ENCODE results near the gene TMEM184B. TPM values are rescaled to one million over a fixed set of nuclear protein-coding genes. Genes with fewer than 3 reads are reported as not detected.
A peak's percentile ranks its signal among the peaks of the same experiment; 100 is the strongest.

The TMEM184B gene
- total RNA-seq, 4 donors from 2014 or later, result 42.9 to 92.2 (median 74.5) TPM

- H3K9me3 ChIP-seq, result no peaks in the 10 kb centered on the region
- no peaks in the 10 kb centered on the region for H3K27me3 ChIP-seq
- H3K36me3 ChIP-seq, result no peaks in the 10 kb centered on the region
- intact Hi-C loops (cut with DNase I), result loop anchor here (5.0 kb wide), 2 partner anchors 45 to 115 kb away; partner anchors contain the start of genes MAFF and TMEM184B
- H3K27ac ChIP-seq, result peak within 1 kb of the TSS; percentile 97 to 99 (median 97)
- DNase-seq, result peak; percentile 79 to 82
- TF ChIP-seq POLR2A (IDR thresholded peaks at IDR 0.05), result peak in 1 of 2 donors; percentile 49
- TF ChIP-seq CTCF (IDR thresholded peaks at IDR 0.05), result no peak
- peaks cover 30 to 36% of the 10 kb centered on the region in 2 donors for H3K4me1 ChIP-seq
- peak within 1 kb of the TSS; percentile 42 to 81 (median 71) for H3K4me3 ChIP-seq (replicated peaks in 1 of 3)
- WGBS, 2 donors, result 24% methylated on average over 11 to 13 of the region's 98 CpGs
Measured at GRCh38 chr22:38317122-38317994, 44.5 kb upstream of the TMEM184B start, which contains the start of gene CSNK1E. TSS of gene CSNK1E (minus strand) at chr22:38317433. CDS start at chr22:38314157, 3,276 bp downstream.

- 1 to 2% methylated on average over 10 to 40 of the region's 52 CpGs for WGBS, 2 donors
- H3K27me3 ChIP-seq, result no peaks in the 10 kb centered on the region
- no peak for TF ChIP-seq CTCF (IDR thresholded peaks at IDR 0.05)
- peak in 1 of 2 donors; percentile 49 for TF ChIP-seq POLR2A (IDR thresholded peaks at IDR 0.05)
- H3K4me3 ChIP-seq (replicated peaks in 1 of 3), result peak overlapping the region; percentile 42 to 81 (median 71)
- no peaks in the 10 kb centered on the region for H3K9me3 ChIP-seq
- H3K27ac ChIP-seq, result peak overlapping the region; percentile 93 to 99 (median 97)
- DNase-seq, result peak; percentile 74 to 75
- intact Hi-C loops (cut with DNase I), result loop anchor here (5.0 kb wide), 2 partner anchors 44 to 114 kb away; partner anchors contain the start of genes MAFF and TMEM184B
- no peaks in the 10 kb centered on the region for H3K36me3 ChIP-seq
- peaks cover 30 to 39% of the 10 kb centered on the region in 2 donors for H3K4me1 ChIP-seq
Measured at GRCh38 chr22:38316364-38317121, 43.7 kb upstream of the TMEM184B start.

DNA sequence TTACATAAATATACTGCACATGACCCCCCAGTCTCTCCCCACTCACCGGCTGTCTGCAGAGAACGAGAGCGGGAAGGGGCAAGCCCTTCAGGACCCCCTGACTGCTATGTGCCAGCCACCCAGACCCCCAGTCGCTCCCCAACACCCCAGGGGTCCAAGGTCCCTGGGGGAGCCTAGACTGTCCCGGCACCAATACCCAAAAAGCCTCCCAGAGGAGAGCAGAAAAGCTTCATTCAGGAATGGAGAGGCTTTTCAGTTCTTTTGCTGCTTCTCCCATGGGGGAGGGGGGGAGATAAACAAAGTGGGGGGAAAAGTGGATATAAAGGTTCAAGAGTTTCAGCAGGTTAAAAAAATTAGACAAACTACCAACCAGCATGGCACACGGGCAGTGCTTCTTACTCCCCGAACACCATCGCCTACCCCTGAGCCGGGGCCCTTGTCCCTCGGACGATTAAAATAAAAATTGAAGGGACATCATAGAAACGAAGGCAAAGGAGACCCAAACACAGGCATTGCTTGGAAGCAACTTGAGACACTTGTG, 43.1 kb upstream of the TMEM184B start:
- TF ChIP-seq POLR2A (IDR thresholded peaks at IDR 0.05), result no peak
- TF ChIP-seq CTCF (IDR thresholded peaks at IDR 0.05), result no peak
- Histone ChIP-seq H3K36me3 (peaks cover 0 to under 1% of the 10 kb centered on the region in 2 donors), H3K9me3 (no peaks in the 10 kb centered on the region), H3K27me3 (no peaks in the 10 kb centered on the region), H3K27ac (peak overlapping the region; percentile 93 to 99 (median 97)), H3K4me3 (replicated peaks in 1 of 3) (peak overlapping the region in 2 of 3 donors; percentile 71 to 81), H3K4me1 (peaks cover 34 to 44% of the 10 kb centered on the region in 2 donors)
- intact Hi-C loops (cut with DNase I), result loop anchor here (5.0 kb wide), 2 partner anchors 44 to 114 kb away; partner anchors contain the start of genes MAFF and TMEM184B
- WGBS, 2 donors, result 7 to 12% methylated on average over 11 to 12 of the region's 12 CpGs
- peak; percentile 9 to 10 for DNase-seq

- Histone ChIP-seq H3K36me3 (peaks cover 0 to 7% of the 10 kb centered on the region in 2 donors), H3K9me3 (no peaks in the 10 kb centered on the region), H3K27ac (peak overlapping the region; percentile 93 to 99 (median 97)), H3K4me3 (replicated peaks in 1 of 3) (peak overlapping the region in 1 of 3 donors; percentile 81), H3K27me3 (no peaks in the 10 kb centered on the region), H3K4me1 (peaks cover 41 to 51% of the 10 kb centered on the region in 2 donors)
- TF ChIP-seq POLR2A (IDR thresholded peaks at IDR 0.05) (peak in 1 of 2 donors; percentile 6), CTCF (IDR thresholded peaks at IDR 0.05) (no peak)
- 13 to 30% methylated on average over 13 to 21 of the region's 21 CpGs for WGBS, 2 donors
- intact Hi-C loops (cut with DNase I), result loop anchor here (5.0 kb wide), 2 partner anchors 43 to 113 kb away; partner anchors contain the start of genes MAFF and TMEM184B
- DNase-seq, result peak; percentile 41
Measured at GRCh38 chr22:38314933-38315822, 42.4 kb upstream of the TMEM184B start.
